GM12892 (cell line): ENCODE results near the gene PRG2.

Experiments
- POLR2A ChIP-seq: IDR thresholded peaks from 2 replicates; pipeline ENCODE4 v1.6.1; 2011; ENCODE audit warnings: low read depth, low read length, control low read depth
- POLR2AphosphoS5 ChIP-seq: IDR thresholded peaks from 2 replicates; pipeline ENCODE4 v1.6.1; 2011; ENCODE audit warnings: low read depth, low read length, control low read depth
- TAF1 ChIP-seq: IDR thresholded peaks from 2 replicates; pipeline ENCODE4 v1.6.1; 2011; ENCODE audit warnings: low read depth, mild to moderate bottlenecking, control low read depth, low read length, borderline replicate concordance

GRCh38 chr11:57402188-57403002 lies 11.9 kb upstream of the PRG2 start:
- TF ChIP-seq POLR2A: 0 out of 2 replicates have a peak, but pooled peaks have one; percentile 4
- peak; percentile 58; the same call in 1 of the 2 replicates for TF ChIP-seq POLR2AphosphoS5
- no peak for TF ChIP-seq TAF1
